ENCODE results near the gene SH2B2. TPM values are rescaled to one million over a fixed set of nuclear protein-coding genes. Genes with fewer than 3 reads are reported as not detected.
"Not testable (repeated sequence)": the region's sequence is repeated elsewhere in the genome, so short reads cannot be mapped to it uniquely, and the experiment has no call there.

SH2B2 gene
- total RNA-seq, 1 experiment from 2014 or later = 1.4 TPM

DNA sequence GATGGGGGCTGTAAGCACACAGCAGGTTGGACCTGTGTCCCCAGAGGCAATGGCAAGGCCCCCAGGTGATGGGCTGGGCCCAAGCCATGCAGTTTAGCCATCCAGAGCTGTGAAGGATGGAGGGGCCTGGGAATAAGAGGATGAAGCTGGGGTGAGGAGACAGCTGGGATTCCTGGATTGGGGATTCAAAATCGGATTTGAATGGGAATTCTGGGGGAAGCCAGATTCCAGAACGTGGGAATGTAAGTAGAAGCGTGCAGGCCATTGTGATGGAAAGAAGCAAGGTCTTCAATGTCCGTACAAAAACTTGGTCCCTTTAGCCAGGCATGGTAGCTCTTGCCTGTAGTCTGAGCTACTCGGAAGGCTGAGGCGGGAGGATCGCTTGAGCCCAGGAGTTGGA, 9.8 kb downstream of the SH2B2 start:
- intact Hi-C loops (cut with micrococcal nuclease) = no loop called here
- TF ChIP-seq, protein P1, sequence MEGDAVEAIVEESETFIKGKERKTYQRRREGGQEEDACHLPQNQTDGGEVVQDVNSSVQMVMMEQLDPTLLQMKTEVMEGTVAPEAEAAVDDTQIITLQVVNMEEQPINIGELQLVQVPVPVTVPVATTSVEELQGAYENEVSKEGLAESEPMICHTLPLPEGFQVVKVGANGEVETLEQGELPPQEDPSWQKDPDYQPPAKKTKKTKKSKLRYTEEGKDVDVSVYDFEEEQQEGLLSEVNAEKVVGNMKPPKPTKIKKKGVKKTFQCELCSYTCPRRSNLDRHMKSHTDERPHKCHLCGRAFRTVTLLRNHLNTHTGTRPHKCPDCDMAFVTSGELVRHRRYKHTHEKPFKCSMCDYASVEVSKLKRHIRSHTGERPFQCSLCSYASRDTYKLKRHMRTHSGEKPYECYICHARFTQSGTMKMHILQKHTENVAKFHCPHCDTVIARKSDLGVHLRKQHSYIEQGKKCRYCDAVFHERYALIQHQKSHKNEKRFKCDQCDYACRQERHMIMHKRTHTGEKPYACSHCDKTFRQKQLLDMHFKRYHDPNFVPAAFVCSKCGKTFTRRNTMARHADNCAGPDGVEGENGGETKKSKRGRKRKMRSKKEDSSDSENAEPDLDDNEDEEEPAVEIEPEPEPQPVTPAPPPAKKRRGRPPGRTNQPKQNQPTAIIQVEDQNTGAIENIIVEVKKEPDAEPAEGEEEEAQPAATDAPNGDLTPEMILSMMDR (IDR thresholded peaks at IDR 0.05; ENCODE audit: unreplicated experiment) = no peak
- no TSS peak for BruUV-seq (replicated peaks)
- no peaks in the 10 kb centered on the region for H3K36me3 Mint-ChIP-seq (ENCODE audit: insufficient read depth, unreplicated experiment)
- no peaks in the 10 kb centered on the region for H3K27me3 Mint-ChIP-seq (ENCODE audit: insufficient read depth, unreplicated experiment)
- CTCF ChIA-PET = interaction anchor here (0.6 to 0.7 kb wide), 2 partner anchors 26 to 108 kb away, joined by 3 to 4 read pairs; no protein-coding TSS in a partner anchor
- no peak overlapping the region for H3K27ac Mint-ChIP-seq (ENCODE audit: low read depth, unreplicated experiment)
- DNase-seq (ENCODE audit: unreplicated experiment) = no peak
- POLR2A ChIA-PET = interaction anchor here (0.6 to 2.0 kb wide), 2 partner anchors 9 to 99 kb away, joined by 5 to 7 read pairs; partner anchors contain the start of gene SH2B2
- H3K9me3 Mint-ChIP-seq (ENCODE audit: unreplicated experiment) = no peaks in the 10 kb centered on the region
- H3K4me3 Mint-ChIP-seq (ENCODE audit: unreplicated experiment) = no peak overlapping the region
- H3K4me1 Mint-ChIP-seq (ENCODE audit: insufficient read depth, unreplicated experiment) = peaks cover 2% of the 10 kb centered on the region

DNA sequence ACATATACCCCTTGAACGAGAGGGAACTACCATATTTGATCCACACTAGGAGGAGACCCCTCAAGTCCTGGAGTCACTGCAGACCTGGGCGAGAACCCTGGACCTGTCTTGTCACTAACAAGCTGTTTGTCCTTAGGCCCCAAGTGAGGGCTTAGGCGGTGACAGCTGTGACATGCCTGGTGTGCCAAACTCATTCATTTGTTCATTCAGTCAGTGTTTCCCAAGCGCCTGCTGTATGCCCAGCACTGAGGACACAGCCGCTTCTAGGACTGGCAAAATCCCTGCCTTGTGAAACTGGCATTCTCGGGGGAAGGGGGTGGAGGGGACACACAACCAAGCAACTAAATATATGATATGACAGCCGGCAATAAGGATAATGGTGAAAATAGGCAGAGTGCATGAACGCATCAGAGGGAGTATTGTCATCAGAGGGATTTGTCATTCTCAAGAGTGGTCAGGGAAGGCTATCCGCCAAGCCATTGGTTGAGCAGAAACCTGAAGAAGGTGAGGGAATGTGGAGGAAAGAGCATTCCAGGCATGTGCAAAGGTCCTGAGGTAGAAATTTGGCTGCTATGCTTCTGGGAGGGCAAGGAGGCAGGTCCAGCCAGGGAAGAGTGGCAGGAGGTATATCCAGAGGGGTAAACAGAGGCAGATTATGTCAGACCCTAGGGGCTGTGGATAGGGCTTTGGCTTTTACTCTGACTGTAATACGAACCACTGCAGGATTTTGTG, 11.0 kb downstream of the SH2B2 start:
- BruUV-seq (replicated peaks) = no TSS peak
- no peak overlapping the region for H3K27ac Mint-ChIP-seq (ENCODE audit: low read depth, unreplicated experiment)
- ChIA-PET CTCF (interaction anchor here (1.2 kb wide), 1 partner anchor 166 kb away, joined by 3 read pairs; no protein-coding TSS in a partner anchor), POLR2A (no interaction called here)
- no peaks in the 10 kb centered on the region for H3K9me3 Mint-ChIP-seq (ENCODE audit: unreplicated experiment)
- H3K4me3 Mint-ChIP-seq (ENCODE audit: unreplicated experiment) = no peak overlapping the region
- intact Hi-C loops (cut with micrococcal nuclease) = no loop called here
- H3K4me1 Mint-ChIP-seq (ENCODE audit: insufficient read depth, unreplicated experiment) = no peaks in the 10 kb centered on the region
- no peak for DNase-seq (ENCODE audit: unreplicated experiment)
- H3K36me3 Mint-ChIP-seq (ENCODE audit: insufficient read depth, unreplicated experiment) = no peaks in the 10 kb centered on the region
- TF ChIP-seq, protein P1 (IDR thresholded peaks at IDR 0.05; ENCODE audit: unreplicated experiment) = no peak
- no peaks in the 10 kb centered on the region for H3K27me3 Mint-ChIP-seq (ENCODE audit: insufficient read depth, unreplicated experiment)

DNA sequence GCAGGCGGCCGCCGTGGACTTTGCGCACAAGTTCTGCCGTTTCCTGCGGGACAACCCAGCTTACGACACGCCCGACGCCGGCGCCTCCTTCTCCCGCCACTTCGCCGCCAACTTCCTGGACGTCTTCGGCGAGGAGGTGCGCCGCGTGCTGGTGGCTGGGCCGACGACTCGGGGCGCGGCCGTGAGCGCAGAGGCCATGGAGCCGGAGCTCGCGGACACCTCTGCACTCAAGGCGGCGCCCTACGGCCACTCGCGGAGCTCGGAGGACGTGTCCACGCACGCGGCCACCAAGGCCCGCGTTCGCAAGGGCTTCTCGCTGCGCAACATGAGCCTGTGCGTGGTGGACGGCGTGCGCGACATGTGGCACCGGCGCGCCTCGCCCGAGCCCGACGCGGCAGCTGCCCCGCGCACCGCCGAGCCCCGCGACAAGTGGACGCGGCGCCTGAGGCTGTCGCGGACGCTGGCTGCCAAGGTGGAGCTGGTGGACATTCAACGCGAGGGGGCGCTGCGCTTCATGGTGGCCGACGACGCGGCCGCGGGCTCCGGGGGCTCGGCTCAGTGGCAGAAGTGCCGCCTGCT, 14.1 kb downstream of the SH2B2 start:
- intact Hi-C loops (cut with micrococcal nuclease) = no loop called here
- ChIA-PET POLR2A (no interaction called here), CTCF (no interaction called here)
- DNase-seq (ENCODE audit: unreplicated experiment) = no peak
- H3K36me3 Mint-ChIP-seq (ENCODE audit: insufficient read depth, unreplicated experiment) = no peaks in the 10 kb centered on the region
- no peaks in the 10 kb centered on the region for H3K9me3 Mint-ChIP-seq (ENCODE audit: unreplicated experiment)
- TF ChIP-seq, protein P1 (IDR thresholded peaks at IDR 0.05; ENCODE audit: unreplicated experiment) = no peak
- H3K27me3 Mint-ChIP-seq (ENCODE audit: insufficient read depth, unreplicated experiment) = no peaks in the 10 kb centered on the region
- H3K4me3 Mint-ChIP-seq (ENCODE audit: unreplicated experiment) = no peak overlapping the region
- no peaks in the 10 kb centered on the region for H3K4me1 Mint-ChIP-seq (ENCODE audit: insufficient read depth, unreplicated experiment)
- BruUV-seq (replicated peaks) = no TSS peak
- H3K27ac Mint-ChIP-seq (ENCODE audit: low read depth, unreplicated experiment) = no peak overlapping the region

DNA sequence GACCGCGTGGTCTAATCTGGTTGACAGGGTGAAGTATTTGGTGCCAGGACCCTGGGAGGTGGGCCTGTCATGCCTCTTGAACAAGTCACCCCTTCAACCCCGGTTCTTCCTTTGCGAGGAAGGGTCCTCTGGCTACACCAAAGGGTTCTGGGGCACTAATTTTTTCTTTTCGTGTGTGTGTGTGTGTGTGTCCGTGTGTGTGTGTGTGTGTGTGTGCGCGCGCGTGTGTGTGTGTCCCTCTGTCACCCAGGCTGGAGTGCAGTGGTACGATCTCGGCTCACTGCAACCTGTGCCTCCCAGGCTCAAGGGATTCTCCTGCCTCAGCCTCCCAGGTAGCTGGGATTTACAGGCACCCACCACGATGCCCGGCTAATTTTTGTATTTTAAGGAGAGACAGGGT, 14.7 kb downstream of the SH2B2 start:
- POLR2A ChIA-PET; DNase-seq (ENCODE audit: unreplicated experiment); H3K36me3 Mint-ChIP-seq (ENCODE audit: insufficient read depth, unreplicated experiment); H3K4me1 Mint-ChIP-seq (ENCODE audit: insufficient read depth, unreplicated experiment); H3K27me3 Mint-ChIP-seq (ENCODE audit: insufficient read depth, unreplicated experiment); BruUV-seq (replicated peaks); H3K9me3 Mint-ChIP-seq (ENCODE audit: unreplicated experiment); H3K27ac Mint-ChIP-seq (ENCODE audit: low read depth, unreplicated experiment); H3K4me3 Mint-ChIP-seq (ENCODE audit: unreplicated experiment); intact Hi-C loops (cut with micrococcal nuclease): not testable (repeated sequence)
- CTCF ChIA-PET = interaction anchor here (0.9 kb wide), 1 partner anchor 30 kb away, joined by 3 read pairs; no protein-coding TSS in a partner anchor

Data from MCF 10A (cell line).